HEK293 (cell line): ENCODE measurements around the gene ITGB5.

Source experiments
- CTCF ChIP-seq: fragments of 450-650 bp; formaldehyde crosslinking; IDR thresholded peaks from 2 replicates; pipeline ENCODE4 v1.5.1; 2016; ENCODE audit warnings: missing biosample characterization, missing genetic modification characterization
- FEZF1 ChIP-seq: fragments of 450-650 bp; formaldehyde crosslinking; IDR thresholded peaks from 2 replicates; pipeline ENCODE4 v1.5.1; 2016; ENCODE audit warnings: missing biosample characterization, missing genetic modification characterization
- KLF16 ChIP-seq: fragments of 450-650 bp; formaldehyde crosslinking; IDR thresholded peaks from 2 replicates; pipeline ENCODE4 v1.5.1; 2017; ENCODE audit warnings: missing biosample characterization, missing genetic modification characterization
- PBX3 ChIP-seq: sonication (generic); formaldehyde crosslinking; IDR thresholded peaks from 2 replicates; pipeline ENCODE4 v1.8.1; 2022; ENCODE audit warnings: mild to moderate bottlenecking, moderate library complexity, missing genetic modification reagents
- TCF7L2 ChIP-seq: IDR thresholded peaks from 2 replicates; pipeline ENCODE4 v1.6.1; 2011; ENCODE audit warnings: low read depth, mild to moderate bottlenecking, inconsistent platforms, low read length, moderate library complexity, borderline replicate concordance
- ZBTB1 ChIP-seq: fragments of 450-650 bp; formaldehyde crosslinking; IDR thresholded peaks from 2 replicates; pipeline ENCODE4 v1.5.1; 2016; ENCODE audit warnings: missing biosample characterization, missing genetic modification characterization
- ZBTB44 ChIP-seq: fragments of 450-650 bp; IDR thresholded peaks from 2 replicates; pipeline ENCODE4 v1.5.1; 2018; ENCODE audit warnings: missing biosample characterization, mild to moderate bottlenecking, missing genetic modification characterization
- ZFP41 ChIP-seq: fragments of 450-650 bp; formaldehyde crosslinking; IDR thresholded peaks from 2 replicates; pipeline ENCODE4 v1.5.1; 2016; ENCODE audit warnings: missing biosample characterization, missing genetic modification characterization, borderline replicate concordance
- ZNF362 ChIP-seq: fragments of 450-650 bp; formaldehyde crosslinking; IDR thresholded peaks from 2 replicates; pipeline ENCODE4 v1.5.1; 2016; ENCODE audit warnings: missing biosample characterization, missing genetic modification characterization
- ZNF548 ChIP-seq: fragments of 450-650 bp; formaldehyde crosslinking; IDR thresholded peaks from 2 replicates; pipeline ENCODE4 v1.5.1; 2016; ENCODE audit warnings: missing biosample characterization, missing genetic modification characterization

- no peak for TF ChIP-seq ZFP41
- no peak for TF ChIP-seq CTCF (tag by site-specific recombination)
- no peak for TF ChIP-seq ZBTB44 (tag by site-specific recombination)
- no peak for TF ChIP-seq PBX3 (CRISPR knock-in tag)
- TF ChIP-seq FEZF1 (tag by site-specific recombination), result no peak
- no peak for TF ChIP-seq ZNF362
- no peak for TF ChIP-seq ZNF548 (tag by site-specific recombination)
- TF ChIP-seq ZBTB1, result no peak
- TF ChIP-seq TCF7L2, result no peak
- TF ChIP-seq KLF16 (tag by site-specific recombination), result no peak
These were observed 116.7 kb downstream of the ITGB5 start for GRCh38 chr3:124770336-124771082.
